HCT116 (cell line): ENCODE results near the gene FANK1. TPM values are rescaled to one million over a fixed set of nuclear protein-coding genes. Genes with fewer than 3 reads are reported as not detected.

Source experiments
- ATAC-seq: fragments of 200-7000 bp; cut with Tn5 transposase; 2 replicates; pipeline ENCODE4 v1.9.1; 2020; ENCODE audit warnings: mild to moderate bottlenecking, moderate library complexity
- BruUV-seq: library from RNA; stranded (reverse); fragments of 400-500 nt; replicated peaks from 2 replicates; lab custom pipeline; 2021; lab: Mats Ljungman, UMichigan
- CTCF ChIA-PET: fragments of 300-600 bp; sonication (Branson Sonifier 250); formaldehyde crosslinking; loops from one replicate; lab custom pipeline; 2021; ENCODE audit warnings: antibody characterized with exemption; lab: Charles Lee
- POLR2A ChIA-PET: fragments of 300-600, 350-600 bp; sonication (Branson Sonifier 250); formaldehyde crosslinking; loops from one replicate; lab custom pipeline; 2021; ENCODE audit warnings: antibody characterized with exemption; lab: Charles Lee
- RAD21 ChIA-PET, 2 experiments: fragments of 300-600 bp; sonication (Branson Sonifier 250); formaldehyde crosslinking; loops; one replicate each; lab custom pipeline; 2023; ENCODE audit warnings: low total read pairs in 2 of 2; ENCODE audit not compliant: uncharacterized antibody in 2 of 2, unreplicated experiment in 2 of 2, low non-redundant PET in 1 of 2; lab: Charles Lee
- DNase-seq: peaks from one replicate; pipeline ENCODE4 v3.0.0-alpha.2; 2010; ENCODE audit warnings: low read depth, low spot score
- H2AFZ ChIP-seq: fragments of 200-600 bp; shearing (Covaris generic), sonication (generic); 2 replicates; pipeline ENCODE4 v1.6.1; 2017; ENCODE audit warnings: low read depth, mixed run types, mixed read lengths, antibody characterized with exemption, low read length; ENCODE audit not compliant: poor library complexity, severe bottlenecking
- H3K27ac ChIP-seq: 2 replicates; pipeline ENCODE4 v1.5.1; 2012; ENCODE audit warnings: low read depth, low read length
- H3K27me3 ChIP-seq: fragments of 200-600 bp; sonication (generic); 2 replicates; pipeline ENCODE4 v1.6.1; 2016; ENCODE audit warnings: mixed run types, low read length, mixed read lengths; ENCODE audit not compliant: insufficient read depth
- H3K36me3 ChIP-seq, 2 experiments: fragments of 200-500 bp in 1 of 2; fragments of 200-600 bp in 1 of 2; sonication (Bioruptor generic) in 1 of 2; sonication (generic) in 1 of 2; 2 replicates each; pipeline versions ENCODE4 v1.5.1 to v1.6.1; 2014 to 2016; ENCODE audit warnings: low read length in 2 of 2, inconsistent platforms in 1 of 2, mixed read lengths in 1 of 2, mixed run types in 1 of 2; ENCODE audit not compliant: insufficient read depth in 2 of 2, control insufficient read depth in 1 of 2
- H3K4me1 ChIP-seq, 2 experiments: fragments of 200-600 bp in 1 of 2; sonication (generic) in 1 of 2; 2 replicates each; pipeline versions ENCODE4 v1.5.1 to v1.6.1; 2012 to 2017; ENCODE audit warnings: low read length in 2 of 2, inconsistent platforms in 1 of 2, mild to moderate bottlenecking in 1 of 2, mixed read lengths in 1 of 2, mixed run types in 1 of 2, moderate library complexity in 1 of 2; ENCODE audit not compliant: insufficient read depth in 2 of 2, control insufficient read depth in 1 of 2
- H3K4me2 ChIP-seq: fragments of 200-600 bp; sonication (generic); 2 replicates; pipeline ENCODE4 v1.6.1; 2017; ENCODE audit warnings: mixed run types, low read length, mixed read lengths
- H3K4me3 ChIP-seq, 2 experiments: fragments of 200-600 bp in 1 of 2; sonication (generic) in 1 of 2; replicated peaks in 1 of 2; 2 replicates each; pipeline ENCODE4 v1.5.1; 2011 to 2016; ENCODE audit warnings: low read length in 2 of 2, control low read depth in 1 of 2, low read depth in 1 of 2, mild to moderate bottlenecking in 1 of 2, mixed read lengths in 1 of 2, mixed run types in 1 of 2
- H3K79me2 ChIP-seq: fragments of 200-600 bp; sonication (generic); 2 replicates; pipeline ENCODE4 v1.6.1; 2017; ENCODE audit warnings: mild to moderate bottlenecking, mixed run types, low read length, moderate library complexity, mixed read lengths; ENCODE audit not compliant: insufficient read depth
- H3K9ac ChIP-seq: fragments of 200-600 bp; sonication (generic); 2 replicates; pipeline ENCODE4 v1.6.1; 2016; ENCODE audit warnings: low read length, mixed read lengths
- H3K9me2 ChIP-seq: fragments of 200-600 bp; sonication (generic), shearing (Covaris generic); 2 replicates; pipeline ENCODE4 v1.6.1; 2017; ENCODE audit warnings: mixed run types, mild to moderate bottlenecking, moderate library complexity; ENCODE audit not compliant: insufficient read depth
- H3K9me3 ChIP-seq, 2 experiments: fragments of 200-500 bp in 1 of 2; fragments of 200-600 bp in 1 of 2; sonication (Bioruptor generic) in 1 of 2; sonication (generic) in 1 of 2; 2 replicates each; pipeline ENCODE4 v1.6.1; 2014 to 2017; ENCODE audit warnings: low read length in 2 of 2, mixed read lengths in 2 of 2, inconsistent platforms in 1 of 2, low read depth in 1 of 2, mild to moderate bottlenecking in 1 of 2, mixed run types in 1 of 2, moderate library complexity in 1 of 2; ENCODE audit not compliant: control insufficient read depth in 1 of 2, insufficient read depth in 1 of 2
- H4K20me1 ChIP-seq: fragments of 200-600 bp; sonication (generic), shearing (Covaris generic); 2 replicates; pipeline ENCODE4 v1.6.1; 2017; ENCODE audit warnings: mixed run types, mild to moderate bottlenecking, moderate library complexity; ENCODE audit not compliant: insufficient read depth
- CBX3 ChIP-seq: IDR thresholded peaks from 2 replicates; pipeline ENCODE4 v1.6.1; 2012; ENCODE audit warnings: low read depth
- CEBPB ChIP-seq: IDR thresholded peaks from 2 replicates; pipeline ENCODE4 v1.6.1; 2012; ENCODE audit warnings: low read depth
- EZH2 ChIP-seq: fragments of 200-600 bp; sonication (generic); IDR thresholded peaks from 2 replicates; pipeline ENCODE4 v1.6.1; 2017; ENCODE audit warnings: antibody characterized with exemption, mixed run types
- MAX ChIP-seq: IDR thresholded peaks from 2 replicates; pipeline ENCODE4 v1.6.1; 2012
- POLR2A ChIP-seq: IDR thresholded peaks from 2 replicates; pipeline ENCODE4 v1.7.0; 2011; ENCODE audit warnings: borderline replicate concordance; ENCODE audit not compliant: insufficient read depth, insufficient read length; ENCODE audit errors: extremely low read depth
- POLR2AphosphoS5 ChIP-seq: IDR thresholded peaks from 2 replicates; pipeline ENCODE4 v1.6.1; 2011; ENCODE audit warnings: mild to moderate bottlenecking, low read depth, low read length, moderate library complexity
- RAD21 ChIP-seq: IDR thresholded peaks from 2 replicates; pipeline ENCODE4 v1.6.1; 2012; ENCODE audit warnings: low read depth, mild to moderate bottlenecking
- REST ChIP-seq: IDR thresholded peaks from 2 replicates; pipeline ENCODE4 v1.6.1; 2012; ENCODE audit warnings: low read depth
- SIN3A ChIP-seq: IDR thresholded peaks from 2 replicates; pipeline ENCODE4 v1.6.1; 2012; ENCODE audit warnings: low read depth
- SP1 ChIP-seq: IDR thresholded peaks from 2 replicates; pipeline ENCODE4 v1.6.1; 2012; ENCODE audit warnings: low read depth
- TCF7L2 ChIP-seq: IDR thresholded peaks from 2 replicates; pipeline ENCODE4 v1.7.0; 2011; ENCODE audit warnings: borderline replicate concordance, inconsistent platforms; ENCODE audit not compliant: insufficient read depth, insufficient read length; ENCODE audit errors: extremely low read depth
- YY1 ChIP-seq: IDR thresholded peaks from 2 replicates; pipeline ENCODE4 v1.6.1; 2011; ENCODE audit warnings: low read length, low read depth, moderate library complexity, mild to moderate bottlenecking; ENCODE audit not compliant: insufficient replicate concordance; ENCODE audit errors: extremely low read depth
- ZBTB33 ChIP-seq: IDR thresholded peaks from 2 replicates; pipeline ENCODE4 v1.6.1; 2011; ENCODE audit warnings: mild to moderate bottlenecking, low read length, moderate library complexity; ENCODE audit not compliant: insufficient replicate concordance; ENCODE audit errors: extremely low read depth
- ZFX ChIP-seq: fragments of 450-650 bp; IDR thresholded peaks from 2 replicates; pipeline ENCODE4 v1.6.1; 2017
- ZNF274 ChIP-seq: fragments of 200-500 bp; sonication (Bioruptor generic); IDR thresholded peaks from 2 replicates; pipeline ENCODE4 v1.6.1; 2014; ENCODE audit warnings: mild to moderate bottlenecking, low read depth, low read length, inconsistent platforms
- intact Hi-C: fragments of 100-400 bp; cut with micrococcal nuclease; formaldehyde crosslinking; loops from 2 replicates; pipeline ENCODE4 v1.10.0; 2022
- total RNA-seq: library from RNA; stranded (reverse); gene quantifications from one replicate; pipeline ENCODE4 v1.2.1, GENCODE V29; 2021; ENCODE audit not compliant: unreplicated experiment

Gene FANK1
- total RNA-seq, 1 experiment from 2014 or later, result 5.4 TPM

- TF ChIP-seq REST, result no peak
- TF ChIP-seq YY1, result no peak
- no peak for TF ChIP-seq ZNF274
These were observed 27.9 kb upstream of the FANK1 start (continued) for GRCh38 chr10:125868372-125868975.

- no peaks in the 10 kb centered on the region for H3K4me1 ChIP-seq
- RAD21 ChIA-PET, result no interaction called here
- no peak overlapping the region for H3K4me3 ChIP-seq
- POLR2A ChIA-PET, result no interaction called here
- H3K9me2 ChIP-seq, result no peaks in the 10 kb centered on the region
- H2AFZ ChIP-seq, result no peak overlapping the region
- no TSS peak for BruUV-seq
- CTCF ChIA-PET, result no interaction called here
- no peaks in the 10 kb centered on the region for H3K27me3 ChIP-seq
- ATAC-seq, result no peak
- H4K20me1 ChIP-seq, result no peaks in the 10 kb centered on the region
- intact Hi-C loops, result no loop called here
- peaks cover 0 to 10% of the 10 kb centered on the region in 2 experiments; a peak in 3 of 4 replicates for H3K36me3 ChIP-seq
- no peak overlapping the region for H3K9ac ChIP-seq
- peaks cover 0 to 5% of the 10 kb centered on the region in 2 experiments; a peak in 1 of 4 replicates for H3K9me3 ChIP-seq
- no peak for DNase-seq
- H3K79me2 ChIP-seq, result no peaks in the 10 kb centered on the region
- no peak overlapping the region for H3K27ac ChIP-seq
- H3K4me2 ChIP-seq, result no peak overlapping the region
- no peak for TF ChIP-seq SP1
- TF ChIP-seq CEBPB, result no peak
- TF ChIP-seq ZNF274, result no peak
- TF ChIP-seq REST, result no peak
- no peak for TF ChIP-seq POLR2A
- TF ChIP-seq SIN3A, result no peak
- TF ChIP-seq TCF7L2, result no peak
- TF ChIP-seq EZH2, result no peak
- TF ChIP-seq ZFX, result no peak
- no peak for TF ChIP-seq RAD21
- no peak for TF ChIP-seq CBX3
- no peak for TF ChIP-seq MAX
- no peak for TF ChIP-seq ZBTB33
- no peak for TF ChIP-seq YY1
- TF ChIP-seq POLR2AphosphoS5, result no peak
These were observed 25.0 kb upstream of the FANK1 start for GRCh38 chr10:125871338-125871737.
